Uterus (tissue), 4 donors: ENCODE measurements around the gene KLK11. TPM values are rescaled to one million over a fixed set of nuclear protein-coding genes. Genes with fewer than 3 reads are reported as not detected.

Source experiments
- DNase-seq, 2 donors: peaks; one replicate each; pipeline ENCODE4 v3.0.0-alpha.2; 2019 to 2020
- H3K27ac ChIP-seq, 2 donors: fragments of 200-600 bp; sonication (generic); 1 replicate in 1 of 2; 2 replicates in 1 of 2; pipeline ENCODE4 v1.5.1; 2016 to 2018
- H3K27me3 ChIP-seq, 2 donors: fragments of 200-600 bp; sonication (generic); one replicate each; pipeline ENCODE4 v1.5.1; 2018 to 2019; ENCODE audit warnings: control low read depth in 1 of 2
- H3K36me3 ChIP-seq, 2 donors: fragments of 200-600 bp; sonication (generic); one replicate each; pipeline ENCODE4 v1.5.1; 2019; ENCODE audit warnings: control low read depth in 1 of 2
- H3K4me1 ChIP-seq, 2 donors: fragments of 200-600 bp; sonication (generic); one replicate each; pipeline ENCODE4 v1.5.1; 2018 to 2019; ENCODE audit warnings: control low read depth in 1 of 2
- H3K4me3 ChIP-seq, 2 donors: fragments of 200-600 bp; sonication (generic); 1 replicate in 1 of 2; 2 replicates in 1 of 2; pipeline ENCODE4 v1.5.1; 2018 to 2019; ENCODE audit warnings: mild to moderate bottlenecking in 1 of 2
- H3K9me3 ChIP-seq, 2 donors: fragments of 200-600 bp; sonication (generic); one replicate each; pipeline ENCODE4 v1.5.1; 2019; ENCODE audit warnings: control low read depth in 1 of 2
- POLR2A ChIP-seq, 2 donors: fragments of 450-650 bp; IDR thresholded peaks; one replicate each; pipeline ENCODE4 v1.6.1; 2016; ENCODE audit warnings: antibody characterized with exemption in 2 of 2, mild to moderate bottlenecking in 1 of 2, moderate library complexity in 1 of 2
- intact Hi-C: fragments of 100-400 bp; cut with DNase I; formaldehyde crosslinking; loops from one replicate; pipeline ENCODE4 v1.15.1; 2023; ENCODE audit warnings: low total_unique reads
- total RNA-seq, 4 donors: library from RNA; depleted of rRNA in 3 of 4; stranded (reverse); fragments of >200 nt in 3 of 4; gene quantifications; one replicate each; pipeline versions ENCODE4 v1.1.0 to v1.2.4, GENCODE V29; 2014 to 2023
- TF ChIP-seq, protein P1 (sequence below), 4 experiments: fragments of 200-600 bp in 2 of 4; fragments of 450-650 bp in 2 of 4; sonication (generic) in 2 of 4; IDR thresholded peaks; one replicate each; pipeline ENCODE4 v1.5.1; 2016 to 2019; ENCODE audit warnings: antibody characterized with exemption in 4 of 4, mild to moderate bottlenecking in 2 of 4, moderate library complexity in 1 of 4
- donor health status: DM: yes; HTN: yes; CAD: no.

Gene KLK11
- total RNA-seq, 4 donors from 2014 or later, result 1.3 to 2.0 TPM; not detected in 2

DNA sequence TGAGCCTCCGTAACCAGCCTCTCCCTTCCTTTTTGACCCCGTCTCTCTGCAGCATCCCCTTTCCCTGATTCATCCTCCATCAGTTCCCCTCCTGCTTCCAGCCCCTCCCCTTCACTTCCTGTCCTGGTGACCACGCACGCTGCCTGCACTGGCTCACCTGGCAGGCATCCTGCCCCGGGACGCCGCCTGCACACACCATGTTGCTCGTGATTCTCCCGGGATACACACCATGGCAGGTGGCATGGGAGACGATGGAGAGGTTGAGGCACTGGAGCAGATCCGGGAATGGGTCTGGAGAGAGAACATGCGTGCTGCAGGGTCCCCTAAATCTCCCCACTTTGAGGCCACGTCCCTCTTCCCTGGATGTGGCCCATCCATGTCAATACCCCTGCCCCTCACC, 4.2 kb upstream of the KLK11 start:
- Histone ChIP-seq H3K27ac (no peak overlapping the region), H3K4me1 (no peaks in the 10 kb centered on the region), H3K36me3 (no peaks in the 10 kb centered on the region), H3K4me3 (no peak overlapping the region), H3K9me3 (no peaks in the 10 kb centered on the region), H3K27me3 (peaks cover 0 to 6% of the 10 kb centered on the region in 2 donors)
- TF ChIP-seq, protein P1, sequence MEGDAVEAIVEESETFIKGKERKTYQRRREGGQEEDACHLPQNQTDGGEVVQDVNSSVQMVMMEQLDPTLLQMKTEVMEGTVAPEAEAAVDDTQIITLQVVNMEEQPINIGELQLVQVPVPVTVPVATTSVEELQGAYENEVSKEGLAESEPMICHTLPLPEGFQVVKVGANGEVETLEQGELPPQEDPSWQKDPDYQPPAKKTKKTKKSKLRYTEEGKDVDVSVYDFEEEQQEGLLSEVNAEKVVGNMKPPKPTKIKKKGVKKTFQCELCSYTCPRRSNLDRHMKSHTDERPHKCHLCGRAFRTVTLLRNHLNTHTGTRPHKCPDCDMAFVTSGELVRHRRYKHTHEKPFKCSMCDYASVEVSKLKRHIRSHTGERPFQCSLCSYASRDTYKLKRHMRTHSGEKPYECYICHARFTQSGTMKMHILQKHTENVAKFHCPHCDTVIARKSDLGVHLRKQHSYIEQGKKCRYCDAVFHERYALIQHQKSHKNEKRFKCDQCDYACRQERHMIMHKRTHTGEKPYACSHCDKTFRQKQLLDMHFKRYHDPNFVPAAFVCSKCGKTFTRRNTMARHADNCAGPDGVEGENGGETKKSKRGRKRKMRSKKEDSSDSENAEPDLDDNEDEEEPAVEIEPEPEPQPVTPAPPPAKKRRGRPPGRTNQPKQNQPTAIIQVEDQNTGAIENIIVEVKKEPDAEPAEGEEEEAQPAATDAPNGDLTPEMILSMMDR (IDR thresholded peaks at IDR 0.05), result no peak
- no peak for TF ChIP-seq POLR2A (IDR thresholded peaks at IDR 0.05)
- DNase-seq, result no peak
- intact Hi-C loops, result no loop called here

DNA sequence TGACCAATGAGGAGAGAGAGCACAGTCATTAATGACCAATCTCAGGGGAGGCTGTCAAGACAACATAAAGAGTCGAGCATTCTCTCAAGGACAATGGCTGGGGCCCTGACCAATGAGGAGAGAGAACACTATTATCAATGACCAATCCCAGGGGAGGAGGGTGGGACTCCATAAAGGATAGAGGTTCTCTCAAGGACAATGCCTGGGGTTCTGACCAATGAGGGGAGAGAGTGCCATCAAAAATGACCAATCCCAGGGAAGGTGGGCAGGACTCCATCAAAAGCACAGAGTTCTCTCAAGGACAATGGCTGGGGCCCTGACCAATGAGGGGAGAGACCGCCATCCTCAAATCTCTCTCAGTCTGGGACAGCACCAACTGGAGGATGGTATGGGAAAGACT, 3.3 kb upstream of the KLK11 start:
- TF ChIP-seq, protein P1 (IDR thresholded peaks at IDR 0.05), result no peak
- no peak for TF ChIP-seq POLR2A (IDR thresholded peaks at IDR 0.05)
- no peak for DNase-seq
- Histone ChIP-seq H3K27me3 (peaks cover 0 to 6% of the 10 kb centered on the region in 2 donors), H3K9me3 (no peaks in the 10 kb centered on the region), H3K27ac (no peak overlapping the region), H3K36me3 (no peaks in the 10 kb centered on the region), H3K4me1 (no peaks in the 10 kb centered on the region), H3K4me3 (no peak overlapping the region)
- intact Hi-C loops, result loop anchor here (10.0 kb wide), 1 partner anchor 125 kb away; no protein-coding TSS in a partner anchor

DNA sequence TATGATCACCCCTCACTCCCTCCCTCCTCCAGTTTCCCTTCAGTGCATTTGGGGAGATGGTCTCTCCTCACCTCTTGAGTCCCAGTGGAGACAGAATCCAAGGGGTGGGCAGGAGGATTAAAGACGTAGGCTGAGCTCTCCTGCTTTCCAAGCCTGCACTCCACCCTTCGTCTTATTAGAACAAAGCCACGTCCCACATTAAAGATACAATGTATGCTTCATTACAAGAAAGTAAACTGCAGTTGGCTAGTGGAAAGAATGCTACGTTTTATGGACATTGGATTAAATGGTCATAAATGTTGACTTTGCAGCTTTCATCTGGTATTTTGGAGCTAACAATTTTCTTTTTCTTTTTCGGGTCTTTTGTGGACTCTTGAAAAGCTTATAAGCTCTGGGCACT, 1.5 kb upstream of the KLK11 start:
- no peaks in the 10 kb centered on the region for H3K4me1 ChIP-seq
- no peak for TF ChIP-seq POLR2A (IDR thresholded peaks at IDR 0.05)
- TF ChIP-seq, protein P1 (IDR thresholded peaks at IDR 0.05), result no peak
- DNase-seq, result no peak
- H3K4me3 ChIP-seq, result no peak overlapping the region
- no peaks in the 10 kb centered on the region for H3K36me3 ChIP-seq
- H3K27me3 ChIP-seq, result peaks cover 0 to 6% of the 10 kb centered on the region in 2 donors
- intact Hi-C loops, result loop anchor here (10.0 kb wide), 1 partner anchor 127 kb away; no protein-coding TSS in a partner anchor
- H3K27ac ChIP-seq, result no peak overlapping the region
- H3K9me3 ChIP-seq, result no peaks in the 10 kb centered on the region

DNA sequence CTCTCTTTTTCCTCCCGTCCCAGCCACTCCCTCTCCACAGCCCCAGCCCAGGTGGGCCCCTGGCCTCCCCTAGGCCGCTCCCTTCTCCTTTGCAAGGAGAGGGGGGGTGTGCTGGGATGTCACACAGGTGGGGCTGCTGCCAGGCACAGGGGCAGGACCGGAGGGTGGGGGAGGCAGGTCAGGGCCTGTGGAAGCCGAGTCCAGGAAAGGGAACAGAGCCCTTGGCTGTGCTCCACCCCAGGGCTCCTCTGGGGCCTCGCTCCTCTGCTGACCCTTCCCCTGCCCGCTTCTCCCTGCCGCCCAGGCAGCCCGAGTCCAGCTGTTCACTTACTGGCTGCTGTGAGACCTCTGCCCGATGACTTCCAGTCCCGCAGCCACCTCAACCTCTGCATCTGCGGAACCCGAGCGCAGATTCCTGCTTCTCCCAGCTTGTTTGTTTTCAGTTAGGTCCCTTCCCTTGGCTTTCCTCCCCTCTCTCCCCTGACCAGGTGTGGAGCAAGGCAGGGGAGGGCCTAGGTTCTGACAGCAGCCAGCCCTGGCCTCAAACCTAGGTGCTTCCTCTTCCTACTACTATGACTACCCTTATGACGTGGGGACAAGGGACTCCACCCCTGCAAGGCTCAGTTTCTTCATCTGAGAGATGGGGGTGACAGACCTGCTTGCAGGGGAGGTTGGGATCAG, 850 bp upstream of the KLK11 start:
- no peak for DNase-seq
- intact Hi-C loops, result loop anchor here (10.0 kb wide), 1 partner anchor 128 kb away; no protein-coding TSS in a partner anchor
- Histone ChIP-seq H3K36me3 (no peaks in the 10 kb centered on the region), H3K27ac (no peak overlapping the region), H3K4me1 (no peaks in the 10 kb centered on the region), H3K4me3 (no peak overlapping the region), H3K9me3 (no peaks in the 10 kb centered on the region), H3K27me3 (peaks cover 0 to 6% of the 10 kb centered on the region in 2 donors)
- no peak for TF ChIP-seq POLR2A (IDR thresholded peaks at IDR 0.05)

DNA sequence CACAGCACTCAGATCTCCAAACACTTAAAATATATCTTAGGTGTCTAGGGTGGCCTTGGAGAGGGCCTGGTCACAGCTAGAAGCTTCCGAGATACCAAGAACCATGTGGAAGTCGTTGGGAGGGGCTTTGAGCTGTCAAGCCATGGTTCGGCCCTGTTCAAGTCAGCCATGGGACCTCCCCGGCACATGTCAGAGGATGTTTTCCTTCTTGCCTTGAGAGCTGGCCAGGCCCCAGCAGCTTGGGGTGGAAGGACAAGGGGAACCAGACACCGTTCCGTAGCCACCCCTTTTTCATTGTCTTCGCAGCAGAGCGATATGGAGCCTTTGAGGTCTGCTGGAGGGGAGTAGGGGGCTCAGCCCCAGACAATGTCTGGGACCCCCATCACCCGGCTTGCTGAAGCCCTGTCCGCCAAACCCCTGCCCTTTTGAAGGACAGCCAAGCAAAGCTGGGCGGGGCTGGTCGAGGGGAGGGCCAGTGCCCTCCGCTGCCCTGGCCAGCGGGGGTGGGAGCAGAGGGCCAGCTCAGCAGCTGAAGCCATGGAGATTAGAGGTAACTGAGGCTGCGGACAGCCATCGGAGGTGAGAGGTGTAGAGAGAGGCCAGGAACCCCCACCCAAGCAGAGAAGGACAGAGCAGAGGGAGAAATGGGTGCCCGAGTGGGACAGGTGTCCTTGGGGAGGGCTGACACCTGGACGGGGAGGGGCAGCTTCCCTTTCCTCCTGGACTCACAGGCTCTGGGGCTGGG, 435 bp downstream of the KLK11 start:
- H3K4me3 ChIP-seq, result no peak overlapping the region
- H3K4me1 ChIP-seq, result no peaks in the 10 kb centered on the region
- intact Hi-C loops, result loop anchor here (10.0 kb wide), 1 partner anchor 129 kb away; no protein-coding TSS in a partner anchor
- H3K36me3 ChIP-seq, result no peaks in the 10 kb centered on the region
- H3K9me3 ChIP-seq, result no peaks in the 10 kb centered on the region
- DNase-seq, result no peak
- H3K27me3 ChIP-seq, result peaks cover 0 to 6% of the 10 kb centered on the region in 2 donors
- no peak overlapping the region for H3K27ac ChIP-seq
- TF ChIP-seq POLR2A (IDR thresholded peaks at IDR 0.05), result no peak
- TF ChIP-seq, protein P1 (IDR thresholded peaks at IDR 0.05), result no peak
